WTC11 (cell line): ENCODE results near the gene OR2A12. TPM values are rescaled to one million over a fixed set of nuclear protein-coding genes. Genes with fewer than 3 reads are reported as not detected.

ENCODE experiments used
- ATAC-seq: fragments of 200-7000 bp; cut with Tn5 transposase; 2 replicates; pipeline ENCODE4 v1.10.0; 2021; ENCODE audit warnings: mild to moderate bottlenecking, moderate library complexity
- CTCF ChIA-PET: fragments of 300-600 bp; sonication (Branson Sonifier 250); formaldehyde crosslinking; loops from one replicate; lab custom pipeline; 2021; ENCODE audit warnings: antibody characterized with exemption; lab: Charles Lee
- POLR2A ChIA-PET: fragments of 350-600 bp; sonication (Branson Sonifier 250); formaldehyde crosslinking; loops from one replicate; lab custom pipeline; 2021; ENCODE audit warnings: antibody characterized with exemption; lab: Charles Lee
- DNase-seq: peaks from one replicate; pipeline ENCODE4 v3.0.0; 2021; ENCODE audit warnings: low spot score
- H3K27ac Mint-ChIP-seq: 2 replicates; pipeline ENCODE4 v1.8.0; 2021; ENCODE audit warnings: mixed read lengths
- H3K27me3 Mint-ChIP-seq: 2 replicates; pipeline ENCODE4 v1.8.0; 2021; ENCODE audit warnings: low read depth, mild to moderate bottlenecking, moderate library complexity, mixed read lengths
- H3K36me3 Mint-ChIP-seq: 2 replicates; pipeline ENCODE4 v1.8.0; 2021; ENCODE audit warnings: mixed read lengths
- H3K4me1 Mint-ChIP-seq: 2 replicates; pipeline ENCODE4 v1.8.0; 2022; ENCODE audit warnings: mixed read lengths
- H3K4me3 Mint-ChIP-seq: 2 replicates; pipeline ENCODE4 v1.8.0; 2021; ENCODE audit warnings: mild to moderate bottlenecking, moderate library complexity, mixed read lengths
- H3K9me3 Mint-ChIP-seq: 2 replicates; pipeline ENCODE4 v1.8.0; 2021; ENCODE audit warnings: mixed read lengths
- CREB1 ChIP-seq: sonication (generic); formaldehyde crosslinking; IDR thresholded peaks from 2 replicates; pipeline ENCODE4 v1.8.0; 2023; ENCODE audit warnings: mild to moderate bottlenecking, missing genetic modification reagents
- KAT7 ChIP-seq: sonication (generic); formaldehyde crosslinking; IDR thresholded peaks from 2 replicates; pipeline ENCODE4 v1.8.1; 2023; ENCODE audit warnings: missing genetic modification reagents, mild to moderate bottlenecking, borderline replicate concordance
- NFATC4 ChIP-seq: fragments of 250-450 bp; sonication (Bioruptor Pico); IDR thresholded peaks from 2 replicates; pipeline ENCODE4 v1.9.0; 2021; ENCODE audit warnings: mild to moderate bottlenecking
- SP1 ChIP-seq: sonication (generic); formaldehyde crosslinking; conservative IDR thresholded peaks from 2 replicates; pipeline ENCODE4 v1.8.1; 2022; ENCODE audit warnings: missing genetic modification reagents
- ZBTB21 ChIP-seq: sonication (generic); formaldehyde crosslinking; IDR thresholded peaks from 2 replicates; pipeline ENCODE4 v1.8.1; 2023; ENCODE audit warnings: mild to moderate bottlenecking, missing genetic modification reagents, borderline replicate concordance
- ZNF138 ChIP-seq: sonication (generic); formaldehyde crosslinking; conservative IDR thresholded peaks from 2 replicates; pipeline ENCODE4 v1.8.1; 2022; ENCODE audit warnings: mild to moderate bottlenecking, moderate library complexity, missing genetic modification reagents
- ZNF317 ChIP-seq: sonication (generic); formaldehyde crosslinking; IDR thresholded peaks from 2 replicates; pipeline ENCODE4 v1.8.1; 2023; ENCODE audit warnings: low read depth, mild to moderate bottlenecking, moderate library complexity, missing genetic modification reagents, borderline replicate concordance
- total RNA-seq: library from RNA; stranded (reverse); gene quantifications from 3 replicates; pipeline ENCODE4 v1.2.3, GENCODE V29; 2021
- TF ChIP-seq, protein P1 (sequence below): sonication (generic); formaldehyde crosslinking; IDR thresholded peaks from 2 replicates; pipeline ENCODE4 v1.8.1; 2022; ENCODE audit warnings: low read depth, missing genetic modification reagents, borderline replicate concordance
- TF ChIP-seq, protein P2 (sequence below): sonication (generic); formaldehyde crosslinking; IDR thresholded peaks from 2 replicates; pipeline ENCODE4 v1.8.1; 2023; ENCODE audit warnings: mild to moderate bottlenecking, missing genetic modification reagents
- TF ChIP-seq, protein P3 (sequence below): sonication (generic); formaldehyde crosslinking; IDR thresholded peaks from 2 replicates; pipeline ENCODE4 v1.8.0; 2022; ENCODE audit warnings: mild to moderate bottlenecking, missing genetic modification reagents
- TF ChIP-seq, protein P4 (sequence below): sonication (generic); formaldehyde crosslinking; IDR thresholded peaks from 2 replicates; pipeline ENCODE4 v1.8.0; 2022; ENCODE audit warnings: mild to moderate bottlenecking, missing genetic modification reagents
- TF ChIP-seq, protein P5 (sequence below): fragments of 250-450 bp; sonication (Bioruptor Pico); IDR thresholded peaks from 2 replicates; pipeline ENCODE4 v1.8.0; 2021; ENCODE audit warnings: mild to moderate bottlenecking
- TF ChIP-seq, protein P6 (sequence below): sonication (generic); formaldehyde crosslinking; IDR thresholded peaks from 2 replicates; pipeline ENCODE4 v1.8.1; 2023; ENCODE audit warnings: mild to moderate bottlenecking, missing genetic modification reagents, moderate library complexity
- TF ChIP-seq, protein P7 (sequence below): sonication (generic); formaldehyde crosslinking; IDR thresholded peaks from 2 replicates; pipeline ENCODE4 v1.8.0; 2023; ENCODE audit warnings: missing genetic modification reagents
- TF ChIP-seq, protein P8 (sequence below): sonication (generic); formaldehyde crosslinking; IDR thresholded peaks from 2 replicates; pipeline ENCODE4 v1.8.0; 2023; ENCODE audit warnings: missing genetic modification reagents, mild to moderate bottlenecking, borderline replicate concordance
- TF ChIP-seq, protein P9 (sequence below): fragments of 200-600 bp; IDR thresholded peaks from 2 replicates; pipeline ENCODE4 v1.8.0; 2022; ENCODE audit warnings: antibody characterized with exemption

OR2A12 gene
- total RNA-seq, 1 experiment from 2014 or later, result not detected

DNA sequence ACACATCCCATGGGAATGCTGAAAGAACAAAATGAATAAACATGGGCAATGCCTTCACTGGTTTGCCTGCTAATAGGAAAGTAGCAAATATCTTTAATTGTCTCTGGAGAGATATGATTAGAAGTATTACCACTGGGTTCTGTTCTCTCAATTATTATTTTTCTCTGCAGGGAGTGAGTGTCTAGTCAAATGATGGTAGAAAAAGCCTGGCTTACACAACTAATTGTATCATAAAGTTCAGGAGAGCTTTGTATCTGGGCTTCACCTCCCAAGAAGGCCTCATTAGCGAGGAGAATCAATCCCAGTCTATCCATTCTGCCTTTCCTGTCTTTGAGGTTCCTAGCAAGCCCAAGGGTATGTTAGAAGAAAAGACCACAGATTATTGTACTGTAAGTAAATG lies 36.8 kb downstream of the OR2A12 start, which contains the start of gene OR2A14:
Gene OR2A14, plus strand, starts transcription at position 301 of the 400 bp plus-strand sequence. CDS start 5,937 bp downstream, outside the sequence.
- Mint-ChIP-seq H3K9me3 (peaks cover 6% of the 10 kb centered on the region), H3K27me3 (no peaks in the 10 kb centered on the region), H3K36me3 (peaks cover 4% of the 10 kb centered on the region), H3K4me3 (no peak within 1 kb of the TSS), H3K27ac (no peak within 1 kb of the TSS), H3K4me1 (no peaks in the 10 kb centered on the region)
- no peak for TF ChIP-seq KAT7 (CRISPR knock-in tag)
- TF ChIP-seq, protein P1, sequence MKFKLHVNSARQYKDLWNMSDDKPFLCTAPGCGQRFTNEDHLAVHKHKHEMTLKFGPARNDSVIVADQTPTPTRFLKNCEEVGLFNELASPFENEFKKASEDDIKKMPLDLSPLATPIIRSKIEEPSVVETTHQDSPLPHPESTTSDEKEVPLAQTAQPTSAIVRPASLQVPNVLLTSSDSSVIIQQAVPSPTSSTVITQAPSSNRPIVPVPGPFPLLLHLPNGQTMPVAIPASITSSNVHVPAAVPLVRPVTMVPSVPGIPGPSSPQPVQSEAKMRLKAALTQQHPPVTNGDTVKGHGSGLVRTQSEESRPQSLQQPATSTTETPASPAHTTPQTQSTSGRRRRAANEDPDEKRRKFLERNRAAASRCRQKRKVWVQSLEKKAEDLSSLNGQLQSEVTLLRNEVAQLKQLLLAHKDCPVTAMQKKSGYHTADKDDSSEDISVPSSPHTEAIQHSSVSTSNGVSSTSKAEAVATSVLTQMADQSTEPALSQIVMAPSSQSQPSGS (CRISPR knock-in tag), result no peak
- TF ChIP-seq CREB1 (CRISPR knock-in tag), result no peak
- TF ChIP-seq, protein P2, sequence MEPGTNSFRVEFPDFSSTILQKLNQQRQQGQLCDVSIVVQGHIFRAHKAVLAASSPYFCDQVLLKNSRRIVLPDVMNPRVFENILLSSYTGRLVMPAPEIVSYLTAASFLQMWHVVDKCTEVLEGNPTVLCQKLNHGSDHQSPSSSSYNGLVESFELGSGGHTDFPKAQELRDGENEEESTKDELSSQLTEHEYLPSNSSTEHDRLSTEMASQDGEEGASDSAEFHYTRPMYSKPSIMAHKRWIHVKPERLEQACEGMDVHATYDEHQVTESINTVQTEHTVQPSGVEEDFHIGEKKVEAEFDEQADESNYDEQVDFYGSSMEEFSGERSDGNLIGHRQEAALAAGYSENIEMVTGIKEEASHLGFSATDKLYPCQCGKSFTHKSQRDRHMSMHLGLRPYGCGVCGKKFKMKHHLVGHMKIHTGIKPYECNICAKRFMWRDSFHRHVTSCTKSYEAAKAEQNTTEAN, result no peak
- no peak for DNase-seq
- ATAC-seq, result no peak
- ChIA-PET POLR2A (no interaction called here), CTCF (no interaction called here)

DNA sequence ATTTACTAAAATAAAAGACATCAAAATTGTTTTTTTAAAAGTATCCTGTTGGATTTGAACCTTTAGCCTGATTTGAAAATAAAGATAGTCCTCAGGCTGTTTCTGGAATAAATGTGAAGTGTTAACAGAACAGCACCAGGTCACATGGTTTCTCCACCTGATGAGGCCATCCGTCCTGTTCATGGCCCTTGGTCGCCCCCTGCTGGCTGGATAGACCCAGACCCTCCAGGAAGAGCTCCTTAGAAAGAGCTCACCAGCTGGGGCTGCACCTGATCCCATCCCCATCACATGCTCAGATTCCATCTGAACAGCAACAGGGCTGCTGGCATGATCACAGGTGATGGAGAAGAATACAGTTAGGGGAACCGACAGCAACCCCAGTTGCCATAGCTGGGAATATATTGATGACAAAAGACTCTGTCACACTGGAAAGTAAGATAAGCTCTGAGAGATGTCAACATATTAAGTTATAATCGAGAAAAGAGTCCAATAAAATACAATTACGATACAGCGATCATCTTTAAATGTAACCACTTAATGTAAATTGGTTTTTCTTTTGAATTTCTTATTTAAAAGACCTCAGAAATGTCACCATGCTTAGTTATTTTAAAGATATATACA lies 41.7 kb downstream of the OR2A12 start:
- POLR2A ChIA-PET, result interaction anchor here (1.0 kb wide), 1 partner anchor 226 kb away, joined by 3 read pairs; the partner anchor contains the start of gene TCAF1
- no peaks in the 10 kb centered on the region for H3K36me3 Mint-ChIP-seq
- CTCF ChIA-PET, result interaction anchor here (0.5 to 1.5 kb wide), 48 partner anchors 9 to 396 kb away, joined by 3 to 26 read pairs (median 4); partner anchors contain the start of genes OR2A12 and TCAF1

More for the DNA sequence above, 41.7 kb downstream of the OR2A12 start:
- DNase-seq, result peak; percentile 97
- Mint-ChIP-seq H3K9me3 (no peaks in the 10 kb centered on the region), H3K4me1 (no peaks in the 10 kb centered on the region), H3K27ac (no peak overlapping the region), H3K27me3 (no peaks in the 10 kb centered on the region; the same call in 1 of the 2 replicates), H3K4me3 (no peak overlapping the region)
- ATAC-seq, result peak; percentile 99
- TF ChIP-seq, protein P3, sequence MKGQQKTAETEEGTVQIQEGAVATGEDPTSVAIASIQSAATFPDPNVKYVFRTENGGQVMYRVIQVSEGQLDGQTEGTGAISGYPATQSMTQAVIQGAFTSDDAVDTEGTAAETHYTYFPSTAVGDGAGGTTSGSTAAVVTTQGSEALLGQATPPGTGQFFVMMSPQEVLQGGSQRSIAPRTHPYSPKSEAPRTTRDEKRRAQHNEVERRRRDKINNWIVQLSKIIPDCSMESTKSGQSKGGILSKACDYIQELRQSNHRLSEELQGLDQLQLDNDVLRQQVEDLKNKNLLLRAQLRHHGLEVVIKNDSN (CRISPR knock-in tag), result peak; percentile 91
- TF ChIP-seq, protein P4, sequence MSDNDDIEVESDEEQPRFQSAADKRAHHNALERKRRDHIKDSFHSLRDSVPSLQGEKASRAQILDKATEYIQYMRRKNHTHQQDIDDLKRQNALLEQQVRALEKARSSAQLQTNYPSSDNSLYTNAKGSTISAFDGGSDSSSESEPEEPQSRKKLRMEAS, result peak; percentile 51; the same call in 1 of the 2 replicates
- TF ChIP-seq SP1, result no peak
- no peak for TF ChIP-seq ZNF317
- TF ChIP-seq, protein P5, sequence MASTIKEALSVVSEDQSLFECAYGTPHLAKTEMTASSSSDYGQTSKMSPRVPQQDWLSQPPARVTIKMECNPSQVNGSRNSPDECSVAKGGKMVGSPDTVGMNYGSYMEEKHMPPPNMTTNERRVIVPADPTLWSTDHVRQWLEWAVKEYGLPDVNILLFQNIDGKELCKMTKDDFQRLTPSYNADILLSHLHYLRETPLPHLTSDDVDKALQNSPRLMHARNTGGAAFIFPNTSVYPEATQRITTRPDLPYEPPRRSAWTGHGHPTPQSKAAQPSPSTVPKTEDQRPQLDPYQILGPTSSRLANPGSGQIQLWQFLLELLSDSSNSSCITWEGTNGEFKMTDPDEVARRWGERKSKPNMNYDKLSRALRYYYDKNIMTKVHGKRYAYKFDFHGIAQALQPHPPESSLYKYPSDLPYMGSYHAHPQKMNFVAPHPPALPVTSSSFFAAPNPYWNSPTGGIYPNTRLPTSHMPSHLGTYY (CRISPR knock-in tag), result no peak
- TF ChIP-seq, protein P6, sequence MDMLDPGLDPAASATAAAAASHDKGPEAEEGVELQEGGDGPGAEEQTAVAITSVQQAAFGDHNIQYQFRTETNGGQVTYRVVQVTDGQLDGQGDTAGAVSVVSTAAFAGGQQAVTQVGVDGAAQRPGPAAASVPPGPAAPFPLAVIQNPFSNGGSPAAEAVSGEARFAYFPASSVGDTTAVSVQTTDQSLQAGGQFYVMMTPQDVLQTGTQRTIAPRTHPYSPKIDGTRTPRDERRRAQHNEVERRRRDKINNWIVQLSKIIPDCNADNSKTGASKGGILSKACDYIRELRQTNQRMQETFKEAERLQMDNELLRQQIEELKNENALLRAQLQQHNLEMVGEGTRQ (CRISPR knock-in tag), result peak; percentile 91
- TF ChIP-seq, protein P7, sequence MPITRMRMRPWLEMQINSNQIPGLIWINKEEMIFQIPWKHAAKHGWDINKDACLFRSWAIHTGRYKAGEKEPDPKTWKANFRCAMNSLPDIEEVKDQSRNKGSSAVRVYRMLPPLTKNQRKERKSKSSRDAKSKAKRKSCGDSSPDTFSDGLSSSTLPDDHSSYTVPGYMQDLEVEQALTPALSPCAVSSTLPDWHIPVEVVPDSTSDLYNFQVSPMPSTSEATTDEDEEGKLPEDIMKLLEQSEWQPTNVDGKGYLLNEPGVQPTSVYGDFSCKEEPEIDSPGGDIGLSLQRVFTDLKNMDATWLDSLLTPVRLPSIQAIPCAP (CRISPR knock-in tag), result no peak
- no peak for TF ChIP-seq NFATC4 (CRISPR knock-in tag)
- TF ChIP-seq, protein P8, sequence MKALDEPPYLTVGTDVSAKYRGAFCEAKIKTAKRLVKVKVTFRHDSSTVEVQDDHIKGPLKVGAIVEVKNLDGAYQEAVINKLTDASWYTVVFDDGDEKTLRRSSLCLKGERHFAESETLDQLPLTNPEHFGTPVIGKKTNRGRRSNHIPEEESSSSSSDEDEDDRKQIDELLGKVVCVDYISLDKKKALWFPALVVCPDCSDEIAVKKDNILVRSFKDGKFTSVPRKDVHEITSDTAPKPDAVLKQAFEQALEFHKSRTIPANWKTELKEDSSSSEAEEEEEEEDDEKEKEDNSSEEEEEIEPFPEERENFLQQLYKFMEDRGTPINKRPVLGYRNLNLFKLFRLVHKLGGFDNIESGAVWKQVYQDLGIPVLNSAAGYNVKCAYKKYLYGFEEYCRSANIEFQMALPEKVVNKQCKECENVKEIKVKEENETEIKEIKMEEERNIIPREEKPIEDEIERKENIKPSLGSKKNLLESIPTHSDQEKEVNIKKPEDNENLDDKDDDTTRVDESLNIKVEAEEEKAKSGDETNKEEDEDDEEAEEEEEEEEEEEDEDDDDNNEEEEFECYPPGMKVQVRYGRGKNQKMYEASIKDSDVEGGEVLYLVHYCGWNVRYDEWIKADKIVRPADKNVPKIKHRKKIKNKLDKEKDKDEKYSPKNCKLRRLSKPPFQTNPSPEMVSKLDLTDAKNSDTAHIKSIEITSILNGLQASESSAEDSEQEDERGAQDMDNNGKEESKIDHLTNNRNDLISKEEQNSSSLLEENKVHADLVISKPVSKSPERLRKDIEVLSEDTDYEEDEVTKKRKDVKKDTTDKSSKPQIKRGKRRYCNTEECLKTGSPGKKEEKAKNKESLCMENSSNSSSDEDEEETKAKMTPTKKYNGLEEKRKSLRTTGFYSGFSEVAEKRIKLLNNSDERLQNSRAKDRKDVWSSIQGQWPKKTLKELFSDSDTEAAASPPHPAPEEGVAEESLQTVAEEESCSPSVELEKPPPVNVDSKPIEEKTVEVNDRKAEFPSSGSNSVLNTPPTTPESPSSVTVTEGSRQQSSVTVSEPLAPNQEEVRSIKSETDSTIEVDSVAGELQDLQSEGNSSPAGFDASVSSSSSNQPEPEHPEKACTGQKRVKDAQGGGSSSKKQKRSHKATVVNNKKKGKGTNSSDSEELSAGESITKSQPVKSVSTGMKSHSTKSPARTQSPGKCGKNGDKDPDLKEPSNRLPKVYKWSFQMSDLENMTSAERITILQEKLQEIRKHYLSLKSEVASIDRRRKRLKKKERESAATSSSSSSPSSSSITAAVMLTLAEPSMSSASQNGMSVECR (CRISPR knock-in tag), result no peak
- TF ChIP-seq ZBTB21 (CRISPR knock-in tag), result no peak
- no peak for TF ChIP-seq ZNF138 (CRISPR knock-in tag)
- TF ChIP-seq, protein P9, sequence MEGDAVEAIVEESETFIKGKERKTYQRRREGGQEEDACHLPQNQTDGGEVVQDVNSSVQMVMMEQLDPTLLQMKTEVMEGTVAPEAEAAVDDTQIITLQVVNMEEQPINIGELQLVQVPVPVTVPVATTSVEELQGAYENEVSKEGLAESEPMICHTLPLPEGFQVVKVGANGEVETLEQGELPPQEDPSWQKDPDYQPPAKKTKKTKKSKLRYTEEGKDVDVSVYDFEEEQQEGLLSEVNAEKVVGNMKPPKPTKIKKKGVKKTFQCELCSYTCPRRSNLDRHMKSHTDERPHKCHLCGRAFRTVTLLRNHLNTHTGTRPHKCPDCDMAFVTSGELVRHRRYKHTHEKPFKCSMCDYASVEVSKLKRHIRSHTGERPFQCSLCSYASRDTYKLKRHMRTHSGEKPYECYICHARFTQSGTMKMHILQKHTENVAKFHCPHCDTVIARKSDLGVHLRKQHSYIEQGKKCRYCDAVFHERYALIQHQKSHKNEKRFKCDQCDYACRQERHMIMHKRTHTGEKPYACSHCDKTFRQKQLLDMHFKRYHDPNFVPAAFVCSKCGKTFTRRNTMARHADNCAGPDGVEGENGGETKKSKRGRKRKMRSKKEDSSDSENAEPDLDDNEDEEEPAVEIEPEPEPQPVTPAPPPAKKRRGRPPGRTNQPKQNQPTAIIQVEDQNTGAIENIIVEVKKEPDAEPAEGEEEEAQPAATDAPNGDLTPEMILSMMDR, result peak; percentile 79
